Neural crest cell (in vitro differentiated cells): ENCODE data around the gene OAT. TPM values are rescaled to one million over a fixed set of nuclear protein-coding genes. Genes with fewer than 3 reads are reported as not detected.
A peak's percentile ranks its signal among the peaks of the same experiment; 100 is the strongest.

Experiments used
- DNase-seq: peaks from one replicate; pipeline ENCODE4 v3.0.0; 2021; ENCODE audit warnings: low read depth, mixed read lengths, low spot score
- H3K27ac Mint-ChIP-seq: one replicate; pipeline ENCODE4 v1.8.0; 2021; ENCODE audit warnings: mild to moderate bottlenecking, mixed read lengths; ENCODE audit not compliant: unreplicated experiment
- H3K27me3 Mint-ChIP-seq: 2 replicates; pipeline ENCODE4 v1.8.0; 2021; ENCODE audit warnings: low read depth, mild to moderate bottlenecking, mixed read lengths
- H3K36me3 Mint-ChIP-seq: 2 replicates; pipeline ENCODE4 v1.8.0; 2021; ENCODE audit warnings: low read depth, mild to moderate bottlenecking, mixed read lengths
- H3K4me1 Mint-ChIP-seq: 2 replicates; pipeline ENCODE4 v1.8.0; 2021; ENCODE audit warnings: mixed read lengths
- H3K4me3 Mint-ChIP-seq: one replicate; pipeline ENCODE4 v1.8.0; 2021; ENCODE audit warnings: mild to moderate bottlenecking, mixed read lengths
- H3K9me3 Mint-ChIP-seq: 2 replicates; pipeline ENCODE4 v1.8.0; 2021; ENCODE audit warnings: mixed read lengths
- CTCF ChIP-seq: fragments of 200-600 bp; sonication (generic); conservative IDR thresholded peaks from 2 replicates; pipeline ENCODE4 v1.5.0; 2021; ENCODE audit warnings: antibody characterized with exemption, mild to moderate bottlenecking
- total RNA-seq: library from RNA; stranded (reverse); gene quantifications from 2 replicates; pipeline ENCODE4 v1.2.1, GENCODE V29; 2021

The OAT gene
- total RNA-seq, 1 donor from 2014 or later = 42.5 TPM

- Mint-ChIP-seq H3K4me3 (peak within 1 kb of the TSS; percentile 78), H3K27ac (no peak within 1 kb of the TSS), H3K9me3 (no peaks in the 10 kb centered on the region), H3K36me3 (no peaks in the 10 kb centered on the region), H3K27me3 (peaks cover 96% of the 10 kb centered on the region), H3K4me1 (peaks cover 34% of the 10 kb centered on the region)
- no peak for TF ChIP-seq CTCF
- DNase-seq = no peak
These were observed 31.5 kb upstream of the OAT start, which contains the start of gene NKX1-2 for GRCh38 chr10:124450012-124450782. Gene NKX1-2 (minus strand): TSS chr10:124450035. CDS start chr10:124449943, 92 bp downstream.

- no peak overlapping the region for H3K27ac Mint-ChIP-seq
- H3K9me3 Mint-ChIP-seq = no peaks in the 10 kb centered on the region
- peaks cover 29% of the 10 kb centered on the region for H3K4me1 Mint-ChIP-seq
- H3K36me3 Mint-ChIP-seq = no peaks in the 10 kb centered on the region
- H3K27me3 Mint-ChIP-seq = peaks cover 96% of the 10 kb centered on the region
- H3K4me3 Mint-ChIP-seq = peak overlapping the region; percentile 68
- no peak for DNase-seq
- no peak for TF ChIP-seq CTCF
These were observed 30.7 kb upstream of the OAT start for GRCh38 chr10:124449170-124450011.

DNA sequence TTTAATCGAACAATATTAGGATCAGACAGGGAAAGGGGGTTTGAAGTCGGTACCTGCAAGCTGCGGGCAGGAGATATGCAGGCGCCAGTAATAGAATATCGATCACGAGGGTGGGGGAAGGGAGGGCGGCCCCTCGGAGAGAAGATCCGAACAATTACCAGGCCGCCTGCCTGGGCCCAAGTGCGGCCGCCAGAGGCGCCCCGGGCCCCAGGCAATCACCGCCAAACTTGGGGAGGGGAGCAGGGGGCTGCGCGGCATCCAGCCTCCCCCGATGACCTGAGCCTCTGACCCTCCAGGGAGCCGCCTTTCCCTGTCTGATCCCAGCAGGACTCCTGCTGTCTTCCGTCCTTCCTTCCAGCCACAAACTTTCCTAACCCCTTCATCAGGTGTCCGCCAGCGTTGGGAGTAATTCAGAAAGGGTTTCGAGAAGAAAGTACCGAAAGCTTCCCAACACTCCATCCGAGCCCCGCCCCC lies 30.0 kb upstream of the OAT start:
- peak; percentile 32 for TF ChIP-seq CTCF
- Mint-ChIP-seq H3K4me3 (peak overlapping the region; percentile 68), H3K36me3 (no peaks in the 10 kb centered on the region), H3K4me1 (peaks cover 26% of the 10 kb centered on the region), H3K9me3 (no peaks in the 10 kb centered on the region), H3K27ac (no peak overlapping the region), H3K27me3 (peaks cover 95% of the 10 kb centered on the region)
- DNase-seq = no peak

DNA sequence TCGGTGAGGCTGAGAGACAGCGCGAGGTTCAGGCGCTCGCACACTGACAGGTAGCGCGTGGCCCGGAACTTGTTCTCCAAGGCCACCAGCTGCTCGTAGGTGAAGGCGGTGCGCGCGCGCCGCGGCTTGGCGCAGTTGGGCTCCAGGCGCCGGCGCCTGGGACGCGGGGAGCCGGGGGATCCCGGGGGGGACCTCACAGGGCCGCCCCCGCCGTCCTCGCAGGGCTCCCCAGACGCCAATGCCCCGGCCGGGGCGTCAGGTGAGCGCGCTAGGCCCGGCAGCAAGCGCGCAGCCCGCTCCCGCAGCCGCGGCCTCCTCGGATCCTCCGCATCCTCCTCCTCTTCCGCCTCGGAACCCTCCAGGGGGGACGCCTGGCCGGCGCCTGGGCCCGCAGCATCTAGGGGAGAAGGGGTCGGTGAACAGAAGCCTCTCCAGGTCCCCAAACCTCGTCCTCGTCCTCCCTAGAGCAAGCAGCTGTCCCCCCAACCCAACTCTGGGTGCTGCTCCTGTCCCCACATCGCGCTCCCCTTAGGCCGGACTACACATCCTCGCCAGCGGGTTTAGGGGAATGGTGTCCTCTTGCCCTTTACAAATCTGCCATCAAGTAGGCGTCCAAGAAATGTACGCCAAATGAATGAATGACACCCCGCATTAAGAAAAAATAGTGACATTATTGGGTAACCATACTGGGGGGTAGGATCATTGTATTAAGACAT lies 29.2 kb upstream of the OAT start:
- no peak overlapping the region for H3K27ac Mint-ChIP-seq
- peak overlapping the region; percentile 68 for H3K4me3 Mint-ChIP-seq
- H3K4me1 Mint-ChIP-seq = peaks cover 26% of the 10 kb centered on the region
- no peaks in the 10 kb centered on the region for H3K36me3 Mint-ChIP-seq
- TF ChIP-seq CTCF = no peak
- no peak for DNase-seq
- H3K9me3 Mint-ChIP-seq = no peaks in the 10 kb centered on the region
- peaks cover 93% of the 10 kb centered on the region for H3K27me3 Mint-ChIP-seq
